GM12878 (cell line): ENCODE measurements around the gene ZNF57. TPM values are rescaled to one million over a fixed set of nuclear protein-coding genes. Genes with fewer than 3 reads are reported as not detected.

Experiments
- ATF3 ChIP-seq: IDR thresholded peaks from 2 replicates; pipeline ENCODE4 v1.6.1; 2011; ENCODE audit warnings: low read depth, mild to moderate bottlenecking, low read length, moderate library complexity, borderline replicate concordance; ENCODE audit errors: extremely low read depth
- CBFB ChIP-seq: IDR thresholded peaks from 2 replicates; pipeline ENCODE4 v1.6.1; 2016; ENCODE audit warnings: antibody characterized with exemption, low read depth
- CHD4 ChIP-seq: fragments of 200-600 bp; sonication (generic); IDR thresholded peaks from 2 replicates; pipeline ENCODE4 v1.6.1; 2016; ENCODE audit warnings: mild to moderate bottlenecking
- CREB1 ChIP-seq: IDR thresholded peaks from 2 replicates; pipeline ENCODE4 v1.6.1; 2012; ENCODE audit warnings: low read depth, mild to moderate bottlenecking, inconsistent platforms
- EGR1 ChIP-seq, 2 experiments: IDR thresholded peaks; 1 replicate in 1 of 2; 2 replicates in 1 of 2; pipeline ENCODE4 v1.6.1; 2011 to 2012; ENCODE audit warnings: low read depth in 2 of 2, low read length in 2 of 2, borderline replicate concordance in 1 of 2, mild to moderate bottlenecking in 1 of 2, moderate library complexity in 1 of 2
- FOS ChIP-seq: IDR thresholded peaks from 3 replicates; pipeline ENCODE4 v1.6.1; 2011; ENCODE audit warnings: borderline replicate concordance; ENCODE audit not compliant: insufficient read length; ENCODE audit errors: extremely low read depth
- HSF1 ChIP-seq: fragments of 150-350 bp; IDR thresholded peaks from 2 replicates; pipeline ENCODE4 v1.6.1; 2014; ENCODE audit warnings: mild to moderate bottlenecking, low read depth, low read length
- IRF3 ChIP-seq: fragments of 450-650 bp; IDR thresholded peaks from 2 replicates; pipeline ENCODE4 v1.6.1; 2014; ENCODE audit warnings: mild to moderate bottlenecking
- JUND ChIP-seq: IDR thresholded peaks from 2 replicates; pipeline ENCODE4 v1.6.1; 2012; ENCODE audit warnings: low read depth, mild to moderate bottlenecking, low read length, improper control_type of control experiment, moderate library complexity
- KLF5 ChIP-seq: fragments of 450-650 bp; IDR thresholded peaks from 2 replicates; pipeline ENCODE4 v1.6.1; 2014; ENCODE audit warnings: mild to moderate bottlenecking; ENCODE audit not compliant: partially characterized antibody
- MYB ChIP-seq: fragments of 150-350 bp; IDR thresholded peaks from 2 replicates; pipeline ENCODE4 v1.6.1; 2014; ENCODE audit warnings: mild to moderate bottlenecking, low read depth, low read length, borderline replicate concordance
- MYC ChIP-seq: IDR thresholded peaks from 2 replicates; pipeline ENCODE4 v1.6.1; 2011; ENCODE audit warnings: mild to moderate bottlenecking, low read length, moderate library complexity, inconsistent platforms; ENCODE audit not compliant: insufficient read depth, insufficient replicate concordance, insufficient read length, severe bottlenecking
- NFIC ChIP-seq: IDR thresholded peaks from 2 replicates; pipeline ENCODE4 v1.6.1; 2012; ENCODE audit warnings: low read depth, mild to moderate bottlenecking, inconsistent platforms, low read length, moderate library complexity
- NR2C2 ChIP-seq: IDR thresholded peaks from 2 replicates; pipeline ENCODE4 v1.6.1; 2011; ENCODE audit warnings: borderline replicate concordance, low read depth; ENCODE audit not compliant: control insufficient read depth, insufficient read length
- PKNOX1 ChIP-seq: fragments of 450-650 bp; IDR thresholded peaks from 2 replicates; pipeline ENCODE4 v1.6.1; 2016; ENCODE audit warnings: mild to moderate bottlenecking
- POLR2AphosphoS2 ChIP-seq: IDR thresholded peaks from 2 replicates; pipeline ENCODE4 v1.6.1; 2011; ENCODE audit warnings: low read depth, mild to moderate bottlenecking, low read length, improper control_type of control experiment, moderate library complexity
- RUNX3 ChIP-seq: IDR thresholded peaks from 2 replicates; pipeline ENCODE4 v1.6.1; 2012; ENCODE audit warnings: low read length, inconsistent platforms
- SP1 ChIP-seq: IDR thresholded peaks from one replicate; pipeline ENCODE4 v1.6.1; 2011; ENCODE audit warnings: low read depth, low read length
- TAF1 ChIP-seq: IDR thresholded peaks from 2 replicates; pipeline ENCODE4 v1.6.1; 2011; ENCODE audit warnings: mild to moderate bottlenecking, low read depth, low read length, borderline replicate concordance
- TARDBP ChIP-seq: IDR thresholded peaks from 2 replicates; pipeline ENCODE4 v1.6.1; 2016; ENCODE audit warnings: borderline replicate concordance
- TBL1XR1 ChIP-seq: IDR thresholded peaks from 2 replicates; pipeline ENCODE4 v1.6.1; 2012; ENCODE audit warnings: low read depth, low read length, improper control_type of control experiment
- YY1 ChIP-seq: IDR thresholded peaks from 2 replicates; pipeline ENCODE4 v1.6.1; 2011; ENCODE audit warnings: low read depth, mild to moderate bottlenecking, low read length
- ZBED1 ChIP-seq: IDR thresholded peaks from 2 replicates; pipeline ENCODE4 v1.6.1; 2016; ENCODE audit warnings: borderline replicate concordance
- ZNF217 ChIP-seq: fragments of 450-650 bp; IDR thresholded peaks from 2 replicates; pipeline ENCODE4 v1.6.1; 2017; ENCODE audit warnings: antibody characterized with exemption, mild to moderate bottlenecking
- polyA plus RNA-seq, 11 experiments: library from polyadenylated mRNA; depleted of rRNA in 4 of 11; unstranded in 6 of 11; stranded (reverse) in 5 of 11; fragments of >200 nt; fragmentation: Nextera tagmentation in 4 of 11; fragmentation: Illumina TruSeq in 1 of 11; extraction: Ambion mirVana in 4 of 11; extraction: Trizol in 1 of 11; gene quantifications; 1 replicate in 1 of 11; 2 replicates in 10 of 11; pipeline versions ENCODE4 v1.2.1 to v1.2.3, GENCODE V29; 2011 to 2016; ENCODE audit warnings: inconsistent platforms in 2 of 11, missing spikeins in 2 of 11, low read depth in 1 of 11
- total RNA-seq, 4 experiments: library from RNA; depleted of rRNA in 3 of 4; stranded (reverse); fragments of >200 nt in 3 of 4; fragmentation: Illumina TruSeq in 1 of 4; extraction: Trizol in 1 of 4; gene quantifications; 2 replicates each; pipeline versions ENCODE4 v1.2.1 to v1.2.3, GENCODE V29; 2013 to 2021

ZNF57 gene
- total and polyA plus RNA-seq, 10 of the 15 experiments (the other 5 are each of a cell fraction or from before 2014, with no cell fraction given): 2.7 to 8.9 (median 5.8) TPM

- no peak for TF ChIP-seq NR2C2
- no peak for TF ChIP-seq NFIC
- TF ChIP-seq IRF3: peak; percentile 85
- no peak for TF ChIP-seq TARDBP
- TF ChIP-seq PKNOX1: peak; percentile 87
- TF ChIP-seq RUNX3: no peak
- TF ChIP-seq EGR1 (IDR thresholded peaks at IDR 0.05; ENCODE audit: borderline replicate concordance in 1 of 2, low read depth in 2 of 2, low read length in 2 of 2): peak in 1 of 2 experiments; percentile 21; a peak in 1 of 3 replicates
- no peak for TF ChIP-seq CHD4
- TF ChIP-seq ATF3: no peak
- no peak for TF ChIP-seq JUND
- no peak for TF ChIP-seq KLF5
- no peak for TF ChIP-seq MYB
- TF ChIP-seq TBL1XR1: no peak
- no peak for TF ChIP-seq CBFB
- peak; percentile 57; the same call in 1 of the 2 replicates for TF ChIP-seq TAF1
- TF ChIP-seq SP1: peak; percentile 95
- 0 out of 2 replicates have a peak, but pooled peaks have one; percentile 46 for TF ChIP-seq YY1
- peak; percentile 72 for TF ChIP-seq CREB1
- TF ChIP-seq MYC: peak; percentile 30
- peak; percentile 30 for TF ChIP-seq FOS
- TF ChIP-seq ZNF217: no peak
- no peak for TF ChIP-seq HSF1
- TF ChIP-seq ZBED1: no peak
- no peak for TF ChIP-seq POLR2AphosphoS2
- TF ChIP-seq, all 136 proteins: peak for 28
Measured at GRCh38 chr19:2900296-2901252, at the start of gene ZNF57 (continued).
